Activated CD8-positive, alpha-beta memory T cell treated with anti-CD3 and anti-CD28 coated beads for 36 hours (primary cell): ENCODE results near the gene DHRS3. TPM values are rescaled to one million over a fixed set of nuclear protein-coding genes. Genes with fewer than 3 reads are reported as not detected.
"Not testable (repeated sequence)": the region's sequence is repeated elsewhere in the genome, so short reads cannot be mapped to it uniquely, and the experiment has no call there.

ENCODE experiments used
- CTCF ChIA-PET: fragments of 350-600 bp; sonication (Branson Sonifier 250); formaldehyde crosslinking; loops from one replicate; lab custom pipeline; 2021; ENCODE audit warnings: antibody characterized with exemption; lab: Charles Lee
- POLR2A ChIA-PET: fragments of 350-600 bp; sonication (Branson Sonifier 250); formaldehyde crosslinking; loops from one replicate; lab custom pipeline; 2021; ENCODE audit warnings: antibody characterized with exemption; lab: Charles Lee
- total RNA-seq, 2 experiments: library from RNA; stranded (reverse); gene quantifications; one replicate each; pipeline ENCODE4 v1.2.3, GENCODE V29; 2021

Gene DHRS3
- total RNA-seq = 100 to 1,000 TPM; 134 to 136 TPM

- CTCF ChIA-PET = interaction anchor here (0.6 to 8.5 kb wide), 7 partner anchors 14 to 340 kb away, joined by 3 to 67 read pairs (median 5); no protein-coding TSS in a partner anchor
- POLR2A ChIA-PET = interaction anchor here (0.6 to 2.2 kb wide), 14 partner anchors 14 to 711 kb away, joined by 3 to 16 read pairs (median 4); no protein-coding TSS in a partner anchor
Measured at GRCh38 chr1:12617901-12618660, at the start of gene DHRS3. DHRS3 (minus strand) TSS chr1:12618210; CDS start chr1:12617348, 862 bp downstream.

GRCh38 chr1:12666141-12666735 is 48.2 kb upstream of the DHRS3 start:
- CTCF ChIA-PET = no interaction called here
- POLR2A ChIA-PET = no interaction called here

- ChIA-PET POLR2A (no interaction called here), CTCF (no interaction called here)
Measured at GRCh38 chr1:12665511-12665910, 47.5 kb upstream of the DHRS3 start.

- CTCF ChIA-PET = interaction anchor here (1.3 kb wide), 1 partner anchor 387 kb away, joined by 4 read pairs; no protein-coding TSS in a partner anchor
- POLR2A ChIA-PET = interaction anchor here (0.7 kb wide), 1 partner anchor 34 kb away, joined by 3 read pairs; no protein-coding TSS in a partner anchor
Measured at GRCh38 chr1:12662556-12662955, 44.5 kb upstream of the DHRS3 start.

- ChIA-PET CTCF (no interaction called here), POLR2A (no interaction called here)
Measured at GRCh38 chr1:12661606-12662219, 43.7 kb upstream of the DHRS3 start.

- ChIA-PET CTCF (interaction anchor here (0.6 to 2.5 kb wide), 23 partner anchors 10 to 714 kb away, joined by 3 to 15 read pairs (median 4); no protein-coding TSS in a partner anchor), POLR2A (no interaction called here)
Measured at GRCh38 chr1:12658531-12659453, 40.8 kb upstream of the DHRS3 start.

GRCh38 chr1:12657885-12658512 is 40.0 kb upstream of the DHRS3 start:
- CTCF ChIA-PET = interaction anchor here (1.0 to 2.5 kb wide), 11 partner anchors 11 to 427 kb away, joined by 3 to 15 read pairs (median 6); no protein-coding TSS in a partner anchor

GRCh38 chr1:12657060-12657884 is 39.3 kb upstream of the DHRS3 start:
- ChIA-PET POLR2A (no interaction called here), CTCF (interaction anchor here (1.0 to 1.7 kb wide), 4 partner anchors 25 to 533 kb away, joined by 3 to 7 read pairs (median 4); no protein-coding TSS in a partner anchor)

More at GRCh38 chr1:12657885-12658512, 40.0 kb upstream of the DHRS3 start:
- POLR2A ChIA-PET = not testable (repeated sequence)

GRCh38 chr1:12656575-12656974 is 38.6 kb upstream of the DHRS3 start:
- ChIA-PET POLR2A (no interaction called here), CTCF (interaction anchor here (1.0 to 1.2 kb wide), 3 partner anchors 37 to 532 kb away, joined by 3 to 4 read pairs (median 3); no protein-coding TSS in a partner anchor)

GRCh38 chr1:12654657-12655056 is 36.6 kb upstream of the DHRS3 start:
- ChIA-PET CTCF (no interaction called here), POLR2A (no interaction called here)

- ChIA-PET POLR2A (no interaction called here), CTCF (no interaction called here)
Measured at GRCh38 chr1:12654004-12654567, 36.1 kb upstream of the DHRS3 start.

GRCh38 chr1:12649971-12650421 is 32.0 kb upstream of the DHRS3 start:
- POLR2A ChIA-PET = no interaction called here
- CTCF ChIA-PET = no interaction called here

GRCh38 chr1:12648741-12649140 is 30.7 kb upstream of the DHRS3 start:
- POLR2A ChIA-PET = no interaction called here
- CTCF ChIA-PET = interaction anchor here (1.1 to 1.2 kb wide), 2 partner anchors 11 to 373 kb away, joined by 3 read pairs; no protein-coding TSS in a partner anchor

- CTCF ChIA-PET, POLR2A ChIA-PET: not testable (repeated sequence)
Measured at GRCh38 chr1:12645401-12645800, 27.4 kb upstream of the DHRS3 start.

GRCh38 chr1:12644829-12645228 is 26.8 kb upstream of the DHRS3 start:
- CTCF ChIA-PET = no interaction called here
- POLR2A ChIA-PET = no interaction called here

GRCh38 chr1:12644237-12644636 is 26.2 kb upstream of the DHRS3 start:
- ChIA-PET POLR2A (no interaction called here), CTCF (no interaction called here)

- CTCF ChIA-PET = interaction anchor here (0.7 kb wide), 1 partner anchor 249 kb away, joined by 4 read pairs; no protein-coding TSS in a partner anchor
Measured at GRCh38 chr1:12643785-12644184, 25.8 kb upstream of the DHRS3 start, which contains the start of gene AADACL4. AADACL4 (plus strand) TSS chr1:12644085; CDS start chr1:12644547, 462 bp downstream.

More at GRCh38 chr1:12643785-12644184, 25.8 kb upstream of the DHRS3 start, which contains the start of gene AADACL4:
- POLR2A ChIA-PET = interaction anchor here (0.6 kb wide), 1 partner anchor 1294 kb away, joined by 3 read pairs; no protein-coding TSS in a partner anchor
